GM12878 (cell line): ENCODE measurements around the gene DICER1. TPM values are rescaled to one million over a fixed set of nuclear protein-coding genes. Genes with fewer than 3 reads are reported as not detected.

Experiments used
- ATAC-seq: fragments of 200-7000 bp; cut with Tn5 transposase; 3 replicates; pipeline ENCODE4 v1.9.1; 2020; ENCODE audit warnings: mild to moderate bottlenecking, moderate library complexity
- BruUV-seq: library from RNA; stranded (reverse); fragments of 400-500 nt; replicated peaks from 2 replicates; lab custom pipeline; 2021; lab: Mats Ljungman, UMichigan
- CTCF ChIA-PET: fragments of 300-600 bp; sonication (Branson Sonifier 250); formaldehyde crosslinking; extraction: SDS; loops from one replicate; lab custom pipeline; 2021; ENCODE audit warnings: inconsistent platforms; lab: Yijun Ruan, JAX
- POLR2A ChIA-PET: fragments of 350-600 bp; formaldehyde crosslinking; extraction: SDS; loops from one replicate; lab custom pipeline; 2021; ENCODE audit warnings: inconsistent platforms; lab: Charles Lee
- RAD21 ChIA-PET: fragments of 300-600 bp; sonication (Branson Sonifier 250); formaldehyde crosslinking; loops from one replicate; lab custom pipeline; 2023; ENCODE audit warnings: antibody characterized with exemption; ENCODE audit not compliant: unreplicated experiment; lab: Charles Lee
- SMC1A ChIA-PET: fragments of 300-600 bp; sonication (Branson Sonifier 250); formaldehyde crosslinking; loops from one replicate; lab custom pipeline; 2023; ENCODE audit not compliant: unreplicated experiment, uncharacterized antibody; lab: Charles Lee
- DNase-seq: peaks from one replicate; pipeline ENCODE4 v3.0.0-alpha.2; 2011; ENCODE audit warnings: low read depth, low spot score
- FAIRE-seq: peaks from 3 replicates; lab custom pipeline; 2011; peaks lifted over from hg19 to GRCh38; lab: Jason Lieb, UNC
- H2AFZ ChIP-seq: 2 replicates; pipeline ENCODE4 v1.6.0; 2011; ENCODE audit warnings: low read depth, low read length, control low read depth; ENCODE audit not compliant: control insufficient read depth
- H3K27ac ChIP-seq: 2 replicates; pipeline ENCODE4 v1.5.1; 2011; ENCODE audit warnings: control low read depth; ENCODE audit not compliant: control insufficient read depth, insufficient read depth
- H3K27me3 ChIP-seq, 2 experiments: replicated peaks in 1 of 2; 2 replicates each; pipeline versions ENCODE4 v1.6.0 to v1.6.1; 2011; ENCODE audit warnings: low read length in 1 of 2; ENCODE audit not compliant: control insufficient read depth in 2 of 2, insufficient read depth in 2 of 2
- H3K36me3 ChIP-seq, 2 experiments: 2 replicates each; pipeline ENCODE4 v1.5.1; 2011; ENCODE audit warnings: low read length in 1 of 2; ENCODE audit not compliant: control insufficient read depth in 2 of 2, insufficient read depth in 2 of 2
- H3K4me1 ChIP-seq: 2 replicates; pipeline ENCODE4 v1.6.1; 2011; ENCODE audit warnings: mild to moderate bottlenecking, low read length, moderate library complexity, mixed read lengths; ENCODE audit not compliant: control insufficient read depth, insufficient read depth
- H3K4me2 ChIP-seq: 2 replicates; pipeline ENCODE4 v1.6.0; 2011; ENCODE audit warnings: control low read depth; ENCODE audit not compliant: control insufficient read depth, insufficient read depth
- H3K4me3 ChIP-seq: fragments of 200-600 bp; sonication (generic); 2 replicates; pipeline ENCODE4 v1.5.1; 2016
- H3K79me2 ChIP-seq: 2 replicates; pipeline ENCODE4 v1.6.0; 2011; ENCODE audit warnings: low read length; ENCODE audit not compliant: control insufficient read depth, insufficient read depth
- H3K9ac ChIP-seq: 2 replicates; pipeline ENCODE4 v1.8.0; 2011; ENCODE audit warnings: low read length, control low read depth, mixed read lengths; ENCODE audit not compliant: control insufficient read depth, insufficient read depth
- H3K9me3 ChIP-seq: replicated peaks from 3 replicates; pipeline ENCODE4 v1.5.1; 2011; ENCODE audit warnings: mild to moderate bottlenecking, low read length; ENCODE audit not compliant: control insufficient read depth, insufficient read depth
- H4K20me1 ChIP-seq: 2 replicates; pipeline ENCODE4 v1.6.0; 2011; ENCODE audit not compliant: control insufficient read depth, insufficient read depth
- EP300 ChIP-seq, 2 experiments: fragments of 150-350 bp in 1 of 2; IDR thresholded peaks; 2 replicates each; pipeline ENCODE4 v1.6.1; 2011 to 2012; ENCODE audit warnings: low read depth in 2 of 2, low read length in 2 of 2, borderline replicate concordance in 1 of 2, improper control_type of control experiment in 1 of 2, inconsistent platforms in 1 of 2; ENCODE audit not compliant: control insufficient read depth in 1 of 2
- GATAD2B ChIP-seq: fragments of 450-650 bp; conservative IDR thresholded peaks from 2 replicates; pipeline ENCODE4 v1.6.1; 2017; ENCODE audit warnings: low read depth, mild to moderate bottlenecking, moderate library complexity
- MYC ChIP-seq: IDR thresholded peaks from 2 replicates; pipeline ENCODE4 v1.6.1; 2011; ENCODE audit warnings: mild to moderate bottlenecking, low read length, moderate library complexity, inconsistent platforms; ENCODE audit not compliant: insufficient read depth, insufficient replicate concordance, insufficient read length, severe bottlenecking
- SP1 ChIP-seq: IDR thresholded peaks from one replicate; pipeline ENCODE4 v1.6.1; 2011; ENCODE audit warnings: low read depth, low read length
- ZZZ3 ChIP-seq: IDR thresholded peaks from 2 replicates; pipeline ENCODE4 v1.6.1; 2011; ENCODE audit warnings: low read depth; ENCODE audit not compliant: control insufficient read depth, insufficient read length
- WGBS: methylation state at CpG from one replicate; pipeline ENCODE4 v1.1.6; 2016; ENCODE audit warnings: low lambda C conversion rate; ENCODE audit not compliant: insufficient replicate concordance, insufficient coverage; ENCODE audit errors: missing lambda C conversion rate; 5-methylcytosine and 5-hydroxymethylcytosine counted together
- in situ Hi-C: fragments of 300-500 bp; cut with MboI; formaldehyde crosslinking; loops from 9 replicates; pipeline ENCODE4 v1.14.3; 2018; ENCODE audit warnings: mixed read lengths
- intact Hi-C: fragments of 100-400 bp; cut with micrococcal nuclease; formaldehyde crosslinking; loops from one replicate; pipeline ENCODE4 v1.14.2; 2022; ENCODE audit not compliant: unreplicated experiment
- polyA plus RNA-seq, 11 experiments: library from polyadenylated mRNA; depleted of rRNA in 4 of 11; unstranded in 6 of 11; stranded (reverse) in 5 of 11; fragments of >200 nt; fragmentation: Nextera tagmentation in 4 of 11; fragmentation: Illumina TruSeq in 1 of 11; extraction: Ambion mirVana in 4 of 11; extraction: Trizol in 1 of 11; gene quantifications; 1 replicate in 1 of 11; 2 replicates in 10 of 11; pipeline versions ENCODE4 v1.2.1 to v1.2.3, GENCODE V29; 2011 to 2016; ENCODE audit warnings: inconsistent platforms in 2 of 11, missing spikeins in 2 of 11, low read depth in 1 of 11
- total RNA-seq, 4 experiments: library from RNA; depleted of rRNA in 3 of 4; stranded (reverse); fragments of >200 nt in 3 of 4; fragmentation: Illumina TruSeq in 1 of 4; extraction: Trizol in 1 of 4; gene quantifications; 2 replicates each; pipeline versions ENCODE4 v1.2.1 to v1.2.3, GENCODE V29; 2013 to 2021
- TF ChIP-seq, protein P1 (sequence below): IDR thresholded peaks from 2 replicates; pipeline ENCODE4 v1.6.1; 2012; ENCODE audit warnings: mild to moderate bottlenecking, low read depth, low read length
- TF ChIP-seq, protein P2 (sequence below): fragments of 450-650 bp; conservative IDR thresholded peaks from 2 replicates; pipeline ENCODE4 v1.6.1; 2017; ENCODE audit warnings: mild to moderate bottlenecking, moderate library complexity
- TF ChIP-seq, protein P3 (sequence below): IDR thresholded peaks from 2 replicates; pipeline ENCODE4 v1.6.1; 2011; ENCODE audit warnings: low read depth, mild to moderate bottlenecking, low read length, moderate library complexity, borderline replicate concordance; ENCODE audit errors: extremely low read depth

DICER1 gene
- total and polyA plus RNA-seq, 10 of the 15 experiments (the other 5 are each of a cell fraction or from before 2014, with no cell fraction given): 6.8 to 70.8 (median 37.1) TPM

DNA sequence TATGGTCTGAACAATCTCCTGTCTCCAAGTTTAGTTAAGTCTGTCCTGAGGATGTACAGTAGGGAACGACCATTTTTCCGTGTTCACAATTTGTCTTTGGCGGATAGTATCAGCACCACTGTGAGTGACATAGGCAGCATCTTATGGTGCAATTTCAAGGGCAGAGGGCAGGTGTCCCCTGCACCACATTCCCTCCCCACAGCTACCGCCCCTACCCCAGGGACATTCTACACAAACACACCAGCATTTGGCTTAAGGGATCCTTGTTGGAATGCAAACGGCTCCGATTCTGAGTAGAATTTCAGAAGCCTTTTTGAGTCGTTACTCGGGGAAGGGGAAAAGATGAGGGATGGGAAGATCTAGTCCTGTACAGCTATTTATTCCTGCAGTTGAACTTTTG, 25.1 kb upstream of the DICER1 start (continued):
- TF ChIP-seq, protein P1, sequence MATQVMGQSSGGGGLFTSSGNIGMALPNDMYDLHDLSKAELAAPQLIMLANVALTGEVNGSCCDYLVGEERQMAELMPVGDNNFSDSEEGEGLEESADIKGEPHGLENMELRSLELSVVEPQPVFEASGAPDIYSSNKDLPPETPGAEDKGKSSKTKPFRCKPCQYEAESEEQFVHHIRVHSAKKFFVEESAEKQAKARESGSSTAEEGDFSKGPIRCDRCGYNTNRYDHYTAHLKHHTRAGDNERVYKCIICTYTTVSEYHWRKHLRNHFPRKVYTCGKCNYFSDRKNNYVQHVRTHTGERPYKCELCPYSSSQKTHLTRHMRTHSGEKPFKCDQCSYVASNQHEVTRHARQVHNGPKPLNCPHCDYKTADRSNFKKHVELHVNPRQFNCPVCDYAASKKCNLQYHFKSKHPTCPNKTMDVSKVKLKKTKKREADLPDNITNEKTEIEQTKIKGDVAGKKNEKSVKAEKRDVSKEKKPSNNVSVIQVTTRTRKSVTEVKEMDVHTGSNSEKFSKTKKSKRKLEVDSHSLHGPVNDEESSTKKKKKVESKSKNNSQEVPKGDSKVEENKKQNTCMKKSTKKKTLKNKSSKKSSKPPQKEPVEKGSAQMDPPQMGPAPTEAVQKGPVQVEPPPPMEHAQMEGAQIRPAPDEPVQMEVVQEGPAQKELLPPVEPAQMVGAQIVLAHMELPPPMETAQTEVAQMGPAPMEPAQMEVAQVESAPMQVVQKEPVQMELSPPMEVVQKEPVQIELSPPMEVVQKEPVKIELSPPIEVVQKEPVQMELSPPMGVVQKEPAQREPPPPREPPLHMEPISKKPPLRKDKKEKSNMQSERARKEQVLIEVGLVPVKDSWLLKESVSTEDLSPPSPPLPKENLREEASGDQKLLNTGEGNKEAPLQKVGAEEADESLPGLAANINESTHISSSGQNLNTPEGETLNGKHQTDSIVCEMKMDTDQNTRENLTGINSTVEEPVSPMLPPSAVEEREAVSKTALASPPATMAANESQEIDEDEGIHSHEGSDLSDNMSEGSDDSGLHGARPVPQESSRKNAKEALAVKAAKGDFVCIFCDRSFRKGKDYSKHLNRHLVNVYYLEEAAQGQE: no peak
- TF ChIP-seq ZZZ3 (no peak), MYC (no peak)
- TF ChIP-seq, protein P2, sequence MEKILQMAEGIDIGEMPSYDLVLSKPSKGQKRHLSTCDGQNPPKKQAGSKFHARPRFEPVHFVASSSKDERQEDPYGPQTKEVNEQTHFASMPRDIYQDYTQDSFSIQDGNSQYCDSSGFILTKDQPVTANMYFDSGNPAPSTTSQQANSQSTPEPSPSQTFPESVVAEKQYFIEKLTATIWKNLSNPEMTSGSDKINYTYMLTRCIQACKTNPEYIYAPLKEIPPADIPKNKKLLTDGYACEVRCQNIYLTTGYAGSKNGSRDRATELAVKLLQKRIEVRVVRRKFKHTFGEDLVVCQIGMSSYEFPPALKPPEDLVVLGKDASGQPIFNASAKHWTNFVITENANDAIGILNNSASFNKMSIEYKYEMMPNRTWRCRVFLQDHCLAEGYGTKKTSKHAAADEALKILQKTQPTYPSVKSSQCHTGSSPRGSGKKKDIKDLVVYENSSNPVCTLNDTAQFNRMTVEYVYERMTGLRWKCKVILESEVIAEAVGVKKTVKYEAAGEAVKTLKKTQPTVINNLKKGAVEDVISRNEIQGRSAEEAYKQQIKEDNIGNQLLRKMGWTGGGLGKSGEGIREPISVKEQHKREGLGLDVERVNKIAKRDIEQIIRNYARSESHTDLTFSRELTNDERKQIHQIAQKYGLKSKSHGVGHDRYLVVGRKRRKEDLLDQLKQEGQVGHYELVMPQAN: no peak
- TF ChIP-seq, all 136 proteins: peak for 0

DNA sequence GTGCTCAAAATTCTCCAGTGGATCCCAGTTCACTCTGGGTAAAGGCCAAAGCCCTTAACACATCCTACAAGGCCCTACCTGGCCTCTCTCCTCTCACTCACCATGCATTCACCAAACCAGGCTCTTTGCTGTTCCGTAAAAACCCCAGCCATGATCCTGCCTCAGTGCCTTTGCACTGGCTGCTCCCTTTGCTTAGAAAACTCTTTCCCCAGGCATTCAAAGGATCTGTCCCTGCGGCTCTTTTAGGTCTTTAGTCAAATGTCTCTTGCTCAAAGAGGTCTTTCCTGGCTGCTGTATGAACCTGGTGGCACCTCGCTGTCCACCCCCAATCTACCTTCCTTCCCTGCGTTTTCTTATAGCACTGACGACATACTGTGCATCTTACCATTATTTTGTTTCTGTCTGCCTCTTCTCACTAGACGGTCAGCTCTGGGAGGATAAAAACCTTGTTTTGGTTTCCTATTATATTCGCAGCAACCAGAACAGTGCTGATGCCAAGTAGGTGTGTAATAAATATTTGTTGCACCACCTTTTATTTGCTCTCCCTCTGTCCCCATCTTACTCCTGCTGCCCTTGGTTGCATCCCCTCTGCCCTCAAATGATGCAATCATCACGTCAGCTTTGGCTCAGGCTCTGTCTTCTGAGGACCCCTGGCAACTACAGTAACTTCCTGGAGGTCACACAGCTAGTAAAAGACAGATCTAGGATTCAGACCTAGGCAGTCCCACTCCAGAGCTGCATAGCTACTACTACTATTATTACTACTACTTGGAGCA, 23.8 kb upstream of the DICER1 start:
- DNase-seq (no peak), ATAC-seq (no peak), FAIRE-seq (no peak)
- in situ Hi-C loops (no loop called here), intact Hi-C loops (no loop called here)
- ChIA-PET POLR2A (no interaction called here), RAD21 (no interaction called here), SMC1A (interaction anchor here (1.3 to 3.3 kb wide), 3 partner anchors 24 to 139 kb away, joined by 4 to 20 read pairs (median 7); partner anchors contain the start of gene DICER1), CTCF (interaction anchor here (0.8 to 5.8 kb wide), 5 partner anchors 15 to 180 kb away, joined by 3 to 54 read pairs (median 4); no protein-coding TSS in a partner anchor)
- H3K9ac ChIP-seq: no peak overlapping the region
- no peak overlapping the region for H3K4me3 ChIP-seq
- H3K27me3 ChIP-seq: no peaks in the 10 kb centered on the region
- no peaks in the 10 kb centered on the region for H3K9me3 ChIP-seq
- H3K27ac ChIP-seq: no peak overlapping the region
- H3K4me1 ChIP-seq: no peaks in the 10 kb centered on the region
- H4K20me1 ChIP-seq: no peaks in the 10 kb centered on the region
- no peak overlapping the region for H2AFZ ChIP-seq
- H3K36me3 ChIP-seq: no peaks in the 10 kb centered on the region
- no peaks in the 10 kb centered on the region for H3K79me2 ChIP-seq
- WGBS: 73% methylated on average over 8 of the region's 8 CpGs
- BruUV-seq: no TSS peak
- H3K4me2 ChIP-seq: no peak overlapping the region
- TF ChIP-seq, protein P3, sequence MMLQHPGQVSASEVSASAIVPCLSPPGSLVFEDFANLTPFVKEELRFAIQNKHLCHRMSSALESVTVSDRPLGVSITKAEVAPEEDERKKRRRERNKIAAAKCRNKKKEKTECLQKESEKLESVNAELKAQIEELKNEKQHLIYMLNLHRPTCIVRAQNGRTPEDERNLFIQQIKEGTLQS: no peak
- TF ChIP-seq MYC (no peak), SP1 (no peak), EP300 (IDR thresholded peaks at IDR 0.05; ENCODE audit: borderline replicate concordance in 1 of 2, control insufficient read depth in 1 of 2, low read depth in 2 of 2, low read length in 2 of 2) (no peak), GATAD2B (no peak)
